Measurements from ENCODE around the gene PNP. TPM values are rescaled to one million over a fixed set of nuclear protein-coding genes. Genes with fewer than 3 reads are reported as not detected.

PNP gene
- total and polyA plus RNA-seq, 8 donors = 11.3 to 125 (median 46.4) TPM

DNA sequence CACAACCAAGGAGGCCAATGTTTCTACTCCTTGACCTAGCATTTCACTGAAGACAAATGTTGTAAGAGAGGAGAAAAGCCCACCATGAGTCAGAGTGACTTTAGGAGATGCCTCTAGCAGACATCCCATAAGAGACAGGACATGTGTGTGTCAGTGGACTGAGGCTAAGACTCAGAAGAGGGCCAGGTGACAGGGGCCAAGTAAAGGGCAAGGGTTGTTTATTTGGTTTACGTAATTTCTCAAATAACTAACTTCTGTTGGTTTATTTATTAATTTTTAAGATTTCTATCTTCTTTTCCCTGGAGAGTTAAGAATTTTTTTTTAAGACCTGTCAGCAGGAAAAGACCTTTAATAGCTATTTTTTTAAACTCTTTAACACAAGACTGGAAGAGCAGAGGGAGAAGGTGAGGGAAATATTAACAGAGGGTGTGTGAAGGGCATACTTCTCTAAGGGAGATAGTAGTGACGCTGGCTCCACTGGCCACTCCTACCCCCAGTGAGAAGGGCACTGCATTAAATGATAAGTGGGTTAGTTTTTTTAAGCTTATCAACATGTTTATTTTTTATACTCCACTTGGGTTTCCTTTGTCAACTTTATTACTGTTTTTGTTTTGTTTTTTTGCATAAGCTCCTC, 3.4 kb downstream of the PNP start:
- WGBS, 5 donors = 54 to 67% (median 63%) methylated on average over 2 of the region's 2 CpGs
- H3K4me1 ChIP-seq = peaks cover 28 to 73% (median 41%) of the 10 kb centered on the region in 4 donors
- no peaks in the 10 kb centered on the region for H3K27me3 ChIP-seq
- H3K36me3 ChIP-seq = peaks cover 24 to 57% (median 51%) of the 10 kb centered on the region in 4 donors
- H3K9me3 ChIP-seq = no peaks in the 10 kb centered on the region
- intact Hi-C loops (cut with DNase I; ENCODE audit: low total_unique reads) = loop anchor here (10.0 kb wide), 1 partner anchor 58 kb away; the partner anchor contains the start of gene TEP1
- DNase-seq = peak in 1 of 2 donors; percentile 52
- peak overlapping the region in 2 of 5 donors; percentile 33 to 34 for H3K27ac ChIP-seq
- TF ChIP-seq POLR2AphosphoS5 (IDR thresholded peaks at IDR 0.05) (no peak), EP300 (IDR thresholded peaks at IDR 0.05) (no peak), POLR2A (IDR thresholded peaks at IDR 0.05) (no peak)
- TF ChIP-seq, protein P1, sequence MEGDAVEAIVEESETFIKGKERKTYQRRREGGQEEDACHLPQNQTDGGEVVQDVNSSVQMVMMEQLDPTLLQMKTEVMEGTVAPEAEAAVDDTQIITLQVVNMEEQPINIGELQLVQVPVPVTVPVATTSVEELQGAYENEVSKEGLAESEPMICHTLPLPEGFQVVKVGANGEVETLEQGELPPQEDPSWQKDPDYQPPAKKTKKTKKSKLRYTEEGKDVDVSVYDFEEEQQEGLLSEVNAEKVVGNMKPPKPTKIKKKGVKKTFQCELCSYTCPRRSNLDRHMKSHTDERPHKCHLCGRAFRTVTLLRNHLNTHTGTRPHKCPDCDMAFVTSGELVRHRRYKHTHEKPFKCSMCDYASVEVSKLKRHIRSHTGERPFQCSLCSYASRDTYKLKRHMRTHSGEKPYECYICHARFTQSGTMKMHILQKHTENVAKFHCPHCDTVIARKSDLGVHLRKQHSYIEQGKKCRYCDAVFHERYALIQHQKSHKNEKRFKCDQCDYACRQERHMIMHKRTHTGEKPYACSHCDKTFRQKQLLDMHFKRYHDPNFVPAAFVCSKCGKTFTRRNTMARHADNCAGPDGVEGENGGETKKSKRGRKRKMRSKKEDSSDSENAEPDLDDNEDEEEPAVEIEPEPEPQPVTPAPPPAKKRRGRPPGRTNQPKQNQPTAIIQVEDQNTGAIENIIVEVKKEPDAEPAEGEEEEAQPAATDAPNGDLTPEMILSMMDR (IDR thresholded peaks at IDR 0.05) = no peak
- no peak overlapping the region for H3K4me3 ChIP-seq

DNA sequence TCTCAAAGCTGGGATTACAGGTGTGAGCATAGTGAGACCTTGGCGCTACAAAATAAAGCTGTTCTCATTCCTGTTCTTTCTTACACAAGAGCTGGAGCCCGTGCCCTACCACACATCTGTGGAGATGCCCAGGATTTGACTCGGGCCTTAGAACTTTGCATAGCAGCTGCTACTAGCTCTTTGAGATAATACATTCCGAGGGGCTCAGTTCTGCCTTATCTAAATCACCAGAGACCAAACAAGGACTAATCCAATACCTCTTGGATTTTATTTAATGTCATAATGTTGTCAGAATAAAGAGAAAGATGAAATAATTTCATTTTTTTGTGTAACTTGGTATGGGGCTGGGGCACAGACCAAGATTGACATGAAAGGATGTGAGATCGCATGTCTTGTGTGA, 7.6 kb downstream of the PNP start:
- H3K27ac ChIP-seq = peak overlapping the region; percentile 37 to 72 (median 58)
- H3K27me3 ChIP-seq = no peaks in the 10 kb centered on the region
- H3K4me3 ChIP-seq = no peak overlapping the region
- intact Hi-C loops (cut with DNase I; ENCODE audit: low total_unique reads) = loop anchor here (10.0 kb wide), 1 partner anchor 62 kb away; the partner anchor contains the start of gene TEP1
- H3K36me3 ChIP-seq = peaks cover 24 to 71% (median 55%) of the 10 kb centered on the region in 4 donors
- H3K4me1 ChIP-seq = peaks cover 16 to 57% (median 21%) of the 10 kb centered on the region in 4 donors
- no peak for DNase-seq
- 59 to 76% (median 69%) methylated on average over 5 of the region's 5 CpGs for WGBS, 5 donors
- TF ChIP-seq POLR2AphosphoS5 (IDR thresholded peaks at IDR 0.05) = no peak
- TF ChIP-seq, protein P1 (IDR thresholded peaks at IDR 0.05) = no peak
- no peak for TF ChIP-seq EP300 (IDR thresholded peaks at IDR 0.05)
- no peak for TF ChIP-seq POLR2A (IDR thresholded peaks at IDR 0.05)
- no peaks in the 10 kb centered on the region for H3K9me3 ChIP-seq

DNA sequence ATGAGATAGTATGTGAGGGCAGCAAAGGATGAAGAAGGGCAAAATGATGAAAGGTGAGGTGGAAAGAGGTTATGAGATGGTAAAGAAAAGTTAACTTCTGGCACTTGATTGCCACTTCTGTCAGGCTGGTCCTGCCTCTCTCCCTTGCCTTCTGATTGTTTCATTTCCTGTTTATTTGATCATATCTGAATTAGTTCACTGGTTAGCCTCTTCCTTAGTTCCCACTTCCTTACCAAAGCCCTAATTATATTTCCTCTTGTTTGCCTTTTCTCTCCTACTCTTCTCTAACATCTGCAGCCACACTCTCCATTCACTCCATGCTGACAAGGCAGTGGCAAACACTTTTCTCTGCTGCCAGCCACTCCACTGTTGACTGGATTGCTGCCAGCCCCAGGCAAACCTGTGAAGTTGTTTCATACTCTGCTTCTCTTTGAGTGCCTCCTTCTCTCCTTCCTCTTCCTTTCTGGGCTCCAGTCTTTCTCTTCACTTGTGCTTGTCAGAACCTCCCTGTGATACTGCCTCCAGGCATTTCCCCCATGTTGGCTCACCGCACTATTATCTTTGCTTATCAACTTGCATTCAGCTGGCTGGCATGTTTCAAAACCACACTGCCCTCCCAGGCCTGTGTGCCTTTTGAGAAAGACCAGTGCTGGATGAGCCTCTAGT, 8.1 kb downstream of the PNP start:
- TF ChIP-seq POLR2AphosphoS5 (IDR thresholded peaks at IDR 0.05) = peak in 1 of 3 donors; percentile 47
- TF ChIP-seq EP300 (IDR thresholded peaks at IDR 0.05) = no peak
- Histone ChIP-seq H3K27me3 (no peaks in the 10 kb centered on the region), H3K36me3 (peaks cover 24 to 66% (median 53%) of the 10 kb centered on the region in 4 donors), H3K27ac (peak overlapping the region; percentile 37 to 72 (median 57)), H3K9me3 (no peaks in the 10 kb centered on the region), H3K4me3 (no peak overlapping the region), H3K4me1 (peaks cover 16 to 52% (median 19%) of the 10 kb centered on the region in 4 donors)
- DNase-seq = peak; percentile 56 to 73
- 17 to 50% (median 23%) methylated on average over 1 of the region's 1 CpG for WGBS, 5 donors
- intact Hi-C loops (cut with DNase I; ENCODE audit: low total_unique reads) = loop anchor here (10.0 kb wide), 1 partner anchor 63 kb away; the partner anchor contains the start of gene TEP1

DNA sequence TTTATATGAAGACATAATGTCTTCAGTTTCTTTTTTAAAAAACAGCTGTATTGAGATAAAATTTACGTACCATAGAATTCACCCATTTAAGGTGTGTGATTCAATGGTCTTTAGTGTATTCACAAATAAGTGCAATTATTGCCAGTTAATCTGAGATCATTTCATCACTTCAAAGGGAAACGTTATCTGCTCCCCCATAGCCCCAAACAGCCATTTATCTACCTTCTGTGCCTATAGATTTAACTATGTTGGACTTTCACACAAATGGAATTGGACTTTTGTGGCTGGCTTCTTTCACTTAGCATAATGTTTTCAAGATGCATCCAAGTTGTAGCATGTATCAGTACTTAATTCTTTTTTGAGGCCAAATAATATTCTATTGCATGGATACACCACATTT, 9.7 kb downstream of the PNP start:
- Histone ChIP-seq H3K27me3 (no peaks in the 10 kb centered on the region), H3K27ac (no peak overlapping the region), H3K4me3 (no peak overlapping the region), H3K4me1 (peaks cover 14 to 36% (median 20%) of the 10 kb centered on the region in 4 donors), H3K36me3 (peaks cover 24 to 51% (median 37%) of the 10 kb centered on the region in 4 donors), H3K9me3 (no peaks in the 10 kb centered on the region)
- DNase-seq = no peak
- 90 to 95% (median 92%) methylated on average over 2 of the region's 2 CpGs for WGBS, 5 donors
- intact Hi-C loops (cut with DNase I; ENCODE audit: low total_unique reads) = loop anchor here (10.0 kb wide), 1 partner anchor 64 kb away; the partner anchor contains the start of gene TEP1
- no peak for TF ChIP-seq POLR2AphosphoS5 (IDR thresholded peaks at IDR 0.05)
- no peak for TF ChIP-seq EP300 (IDR thresholded peaks at IDR 0.05)
- no peak for TF ChIP-seq POLR2A (IDR thresholded peaks at IDR 0.05)
- TF ChIP-seq, protein P1 (IDR thresholded peaks at IDR 0.05) = no peak

All from stomach (tissue), 9 donors.